Fibroblast of lung (primary cell): ENCODE measurements around the gene ZNF646. TPM values are rescaled to one million over a fixed set of nuclear protein-coding genes. Genes with fewer than 3 reads are reported as not detected.

ENCODE experiments used
- DNase-seq, 2 donors: peaks; one replicate each; pipeline versions ENCODE4 v3.0.0 to v3.0.0-alpha.2; 2010; ENCODE audit warnings: low read depth in 2 of 2
- H2AFZ ChIP-seq: 2 replicates; pipeline ENCODE4 v1.5.1; 2012; ENCODE audit warnings: low read length, control low read depth, inconsistent platforms
- H3K27ac ChIP-seq: 2 replicates; pipeline ENCODE4 v1.5.1; 2011; ENCODE audit warnings: low read length, control low read depth; ENCODE audit not compliant: insufficient read depth
- H3K27me3 ChIP-seq: 2 replicates; pipeline ENCODE4 v1.5.1; 2011; ENCODE audit warnings: mild to moderate bottlenecking, low read length; ENCODE audit not compliant: control insufficient read depth, insufficient read depth
- H3K36me3 ChIP-seq: 2 replicates; pipeline ENCODE4 v1.5.1; 2011; ENCODE audit warnings: low read length; ENCODE audit not compliant: control insufficient read depth, insufficient read depth
- H3K4me1 ChIP-seq: 2 replicates; pipeline ENCODE4 v1.5.1; 2011; ENCODE audit warnings: low read length; ENCODE audit not compliant: control insufficient read depth, insufficient read depth; ENCODE audit errors: extremely low read depth
- H3K4me2 ChIP-seq: 2 replicates; pipeline ENCODE4 v1.5.1; 2011; ENCODE audit warnings: low read length, control low read depth; ENCODE audit not compliant: insufficient read depth; ENCODE audit errors: extremely low read depth
- H3K4me3 ChIP-seq, 4 experiments: fragments of 200-600 bp in 1 of 4; sonication (generic) in 1 of 4; replicated peaks in 1 of 4; 2 replicates each; pipeline ENCODE4 v1.5.1; 2011 to 2016; ENCODE audit warnings: low read length in 4 of 4, low read depth in 3 of 4, mild to moderate bottlenecking in 3 of 4, control low read depth in 2 of 4, inconsistent platforms in 1 of 4, mixed read lengths in 1 of 4; ENCODE audit not compliant: insufficient read depth in 1 of 4; ENCODE audit errors: control extremely low read depth in 1 of 4
- H3K79me2 ChIP-seq: 2 replicates; pipeline ENCODE4 v1.5.1; 2012; ENCODE audit warnings: mild to moderate bottlenecking, low read length, inconsistent platforms; ENCODE audit not compliant: control insufficient read depth, insufficient read depth
- H3K9ac ChIP-seq: 2 replicates; pipeline ENCODE4 v1.5.1; 2011; ENCODE audit warnings: mild to moderate bottlenecking, low read length, control low read depth; ENCODE audit not compliant: insufficient read depth
- H3K9me3 ChIP-seq: 2 replicates; pipeline ENCODE4 v1.5.1; 2012; ENCODE audit warnings: low read depth, low read length; ENCODE audit not compliant: control insufficient read depth, insufficient read depth
- H4K20me1 ChIP-seq: 2 replicates; pipeline ENCODE4 v1.5.1; 2011; ENCODE audit warnings: low read length; ENCODE audit not compliant: control insufficient read depth, insufficient read depth; ENCODE audit errors: extremely low read depth
- CTCF ChIP-seq, 2 donors: IDR thresholded peaks in 1 of 2; conservative IDR thresholded peaks in 1 of 2; 1 replicate in 1 of 2; 2 replicates in 1 of 2; pipeline ENCODE4 v1.5.1; 2011 to 2012; ENCODE audit warnings: low read length in 2 of 2, control low read depth in 1 of 2, inconsistent platforms in 1 of 2, low read depth in 1 of 2, mild to moderate bottlenecking in 1 of 2
- EZH2 ChIP-seq: IDR thresholded peaks from 2 replicates; pipeline ENCODE4 v1.5.1; 2012; ENCODE audit warnings: low read length, control low read depth, mild to moderate bottlenecking; ENCODE audit errors: missing control alignments
- polyA plus RNA-seq, 2 donors: library from polyadenylated mRNA; depleted of rRNA in 1 of 2; stranded (reverse) in 1 of 2; unstranded in 1 of 2; fragments of >200 nt; gene quantifications; 2 replicates each; pipeline ENCODE4 v1.2.1, GENCODE V29; 2011 to 2012; ENCODE audit warnings: missing spikeins in 1 of 2
- total RNA-seq: library from RNA; depleted of rRNA; stranded (reverse); fragments of >200 nt; gene quantifications from 2 replicates; pipeline ENCODE4 v1.2.1, GENCODE V29; 2014

Gene ZNF646
- total and polyA plus RNA-seq, 2 donors (not counting 1 experiment from before 2014, with no cell fraction given): 2.6 to 13.2 TPM

- Histone ChIP-seq H3K36me3 (peaks cover 27% of the 10 kb centered on the region), H3K4me3 (no peak overlapping the region), H3K9ac (no peak overlapping the region), H3K4me2 (no peak overlapping the region), H4K20me1 (no peaks in the 10 kb centered on the region), H3K27ac (no peak overlapping the region), H2AFZ (no peak overlapping the region), H3K27me3 (no peaks in the 10 kb centered on the region), H3K9me3 (no peaks in the 10 kb centered on the region), H3K79me2 (peaks cover 38% of the 10 kb centered on the region), H3K4me1 (peaks cover 15% of the 10 kb centered on the region)
- DNase-seq: no peak
- TF ChIP-seq CTCF (conservative IDR thresholded peaks at IDR 0.05 in 1 of 2, IDR thresholded peaks at IDR 0.05 in 1 of 2; ENCODE audit: low read depth in 1 of 2, low read length in 2 of 2): no peak
- no peak for TF ChIP-seq EZH2
These were observed 12.3 kb upstream of the ZNF646 start for GRCh38 chr16:31061813-31062440.

GRCh38 chr16:31063495-31063842, 10.8 kb upstream of the ZNF646 start:
- TF ChIP-seq EZH2 (no peak), CTCF (conservative IDR thresholded peaks at IDR 0.05 in 1 of 2, IDR thresholded peaks at IDR 0.05 in 1 of 2; ENCODE audit: low read depth in 1 of 2, low read length in 2 of 2) (no peak)
- Histone ChIP-seq H3K9ac (no peak overlapping the region), H3K4me3 (no peak overlapping the region)

GRCh38 chr16:31063843-31064611, 10.2 kb upstream of the ZNF646 start:
- peak in 1 of 2 donors; percentile 53 for DNase-seq
- TF ChIP-seq CTCF (conservative IDR thresholded peaks at IDR 0.05 in 1 of 2, IDR thresholded peaks at IDR 0.05 in 1 of 2; ENCODE audit: low read depth in 1 of 2, low read length in 2 of 2): no peak
- Histone ChIP-seq H3K4me3 (no peak overlapping the region), H3K79me2 (peaks cover 55% of the 10 kb centered on the region), H2AFZ (no peak overlapping the region), H4K20me1 (no peaks in the 10 kb centered on the region), H3K4me1 (peaks cover 15% of the 10 kb centered on the region), H3K9ac (peak overlapping the region; percentile 61), H3K27me3 (no peaks in the 10 kb centered on the region), H3K36me3 (peaks cover 25% of the 10 kb centered on the region), H3K27ac (peak overlapping the region; percentile 89), H3K9me3 (no peaks in the 10 kb centered on the region), H3K4me2 (peak overlapping the region; percentile 67)

More at GRCh38 chr16:31063495-31063842, 10.8 kb upstream of the ZNF646 start:
- Histone ChIP-seq H3K27me3 (no peaks in the 10 kb centered on the region), H3K4me2 (no peak overlapping the region), H4K20me1 (no peaks in the 10 kb centered on the region), H3K36me3 (peaks cover 25% of the 10 kb centered on the region), H3K27ac (peak overlapping the region; percentile 89), H3K79me2 (peaks cover 50% of the 10 kb centered on the region), H3K4me1 (peaks cover 15% of the 10 kb centered on the region), H3K9me3 (no peaks in the 10 kb centered on the region), H2AFZ (no peak overlapping the region)
- DNase-seq: no peak
